GM21737 (cell line): ENCODE measurements around the gene FBXO15.
A peak's percentile ranks its signal among the peaks of the same experiment; 100 is the strongest.

Source experiments
- ATAC-seq: cut with Tn5 transposase; IDR thresholded peaks from one replicate; pipeline ENCODE4 v1.9.1; 2021; ENCODE audit warnings: mild to moderate bottlenecking, moderate library complexity; ENCODE audit not compliant: unreplicated experiment

The FBXO15 gene, protein sequence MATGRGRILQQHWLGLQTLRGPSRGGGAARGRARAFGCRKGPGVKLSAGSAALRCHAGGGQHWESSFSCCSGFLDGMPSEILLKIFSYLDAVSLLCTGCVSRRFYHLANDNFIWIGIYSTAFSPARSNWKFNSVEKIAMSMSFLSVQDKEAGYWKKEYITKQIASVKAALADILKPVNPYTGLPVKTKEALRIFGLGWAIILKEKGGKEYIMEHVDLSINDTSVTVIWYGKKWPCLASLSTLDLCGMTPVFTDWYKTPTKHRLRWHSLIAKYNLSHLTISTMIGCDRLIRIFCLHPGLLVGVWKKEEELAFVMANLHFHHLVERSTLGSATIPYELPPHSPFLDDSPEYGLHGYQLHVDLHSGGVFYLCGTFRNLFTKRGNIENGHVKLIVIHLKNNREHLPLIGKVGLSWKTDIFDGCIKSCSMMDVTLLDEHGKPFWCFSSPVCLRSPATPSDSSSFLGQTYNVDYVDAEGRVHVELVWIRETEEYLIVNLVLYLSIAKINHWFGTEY

DNA sequence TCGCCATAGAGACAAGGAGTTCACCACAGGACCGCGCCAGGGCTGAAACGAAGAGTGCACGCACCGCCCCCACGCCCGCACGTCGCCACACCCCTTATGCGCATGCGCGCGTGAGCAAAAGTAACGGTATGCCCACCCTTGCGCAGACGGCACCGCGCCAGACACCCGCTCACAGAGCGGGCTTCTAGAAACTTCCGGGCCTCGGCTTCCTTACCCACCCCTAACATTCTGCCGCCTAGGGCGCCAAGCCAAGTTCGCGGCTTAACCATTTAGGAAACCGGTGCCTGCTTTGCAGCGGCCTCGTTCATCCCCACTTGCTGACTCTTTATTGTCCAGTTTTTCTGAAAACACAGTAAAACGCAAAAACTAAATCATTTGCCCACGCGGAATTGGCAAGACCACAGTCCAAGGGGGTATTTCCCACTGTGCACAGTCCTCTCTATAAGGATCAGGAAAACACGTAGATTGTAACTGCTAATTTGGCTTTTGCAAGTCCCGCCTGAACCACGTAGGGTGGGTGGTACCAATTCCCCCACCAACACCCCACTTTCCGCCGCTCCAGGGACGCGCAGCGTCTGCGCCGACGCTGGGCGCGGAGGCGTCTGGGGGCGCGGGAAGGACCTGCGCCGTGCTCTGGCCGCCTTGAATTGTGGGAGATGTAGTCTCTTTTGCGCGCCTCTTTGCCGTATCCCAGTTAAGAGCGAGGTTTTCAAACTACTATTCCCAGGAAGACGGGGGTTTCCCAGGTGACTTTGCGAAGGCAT lies at the start of gene FBXO15, which contains the start of gene TIMM21:
Gene FBXO15, minus strand, starts transcription at position 56 of the 764 bp plus-strand sequence. Its CDS starts 49 bp downstream, at position 7.
Gene TIMM21, plus strand, starts transcription at position 745 of the 764 bp plus-strand sequence. CDS start 286 bp downstream, outside the sequence.
- ATAC-seq: peak; percentile 92

DNA sequence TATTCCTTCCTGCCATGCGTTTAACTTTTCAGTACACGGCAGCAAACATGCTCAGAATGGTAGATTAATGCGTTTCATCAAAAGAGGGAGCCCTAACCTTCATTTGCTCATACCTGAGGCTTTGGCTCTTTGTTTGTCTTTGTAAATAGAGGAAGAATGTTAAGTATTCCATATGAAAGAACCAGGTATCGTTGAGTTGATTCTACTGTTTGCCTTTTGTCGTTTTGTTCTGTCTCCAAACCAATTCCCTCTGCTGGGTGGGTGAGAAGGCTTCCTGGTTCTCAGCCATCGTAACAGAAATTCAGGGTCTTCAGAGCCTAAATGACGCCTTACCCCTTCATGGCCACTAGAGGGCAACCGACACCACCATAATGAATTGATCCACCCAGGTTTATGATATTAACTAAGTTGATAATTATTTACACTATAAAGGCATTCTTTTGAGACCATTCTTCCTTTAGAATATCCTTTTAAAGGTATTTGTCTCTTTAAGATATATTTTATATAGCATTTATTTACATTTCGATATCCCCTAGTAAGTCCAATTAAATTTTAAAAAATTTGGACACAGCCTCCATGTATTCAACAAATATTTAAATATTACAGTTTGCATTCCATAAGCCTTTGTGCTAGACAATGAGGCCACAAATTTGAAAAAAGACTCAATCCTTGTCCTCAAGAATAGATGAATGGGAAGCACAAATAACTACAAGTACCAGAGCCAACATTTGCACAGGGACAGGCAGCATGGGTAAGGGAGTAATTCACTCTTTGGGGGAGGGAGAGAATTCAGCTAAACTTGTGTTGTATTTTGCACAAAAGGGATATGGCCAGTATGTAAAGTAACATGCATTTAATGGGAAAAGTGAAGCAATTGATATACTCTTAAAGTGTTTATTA lies 48.8 kb upstream of the FBXO15 start:
- ATAC-seq: peak; percentile 81

DNA sequence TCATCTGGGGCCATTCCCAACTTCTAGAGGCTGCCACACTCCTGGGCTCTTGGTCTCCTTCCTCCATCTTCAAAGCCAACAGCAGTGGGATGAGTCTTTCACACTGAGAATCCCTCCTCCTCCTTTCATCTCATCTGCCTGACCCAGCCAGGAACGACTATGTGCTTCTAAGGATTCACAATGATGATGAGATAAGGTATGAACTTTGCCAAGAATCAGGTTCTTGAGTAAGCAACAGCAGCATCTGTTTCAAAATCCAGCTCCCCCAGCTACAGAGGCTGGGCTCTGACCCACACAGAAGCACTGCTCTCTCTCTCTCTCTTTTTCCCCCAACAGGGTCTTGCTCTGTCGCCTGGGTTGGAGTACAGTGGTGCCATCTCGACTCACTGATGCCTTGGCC lies 47.1 kb upstream of the FBXO15 start:
- ATAC-seq: no peak

DNA sequence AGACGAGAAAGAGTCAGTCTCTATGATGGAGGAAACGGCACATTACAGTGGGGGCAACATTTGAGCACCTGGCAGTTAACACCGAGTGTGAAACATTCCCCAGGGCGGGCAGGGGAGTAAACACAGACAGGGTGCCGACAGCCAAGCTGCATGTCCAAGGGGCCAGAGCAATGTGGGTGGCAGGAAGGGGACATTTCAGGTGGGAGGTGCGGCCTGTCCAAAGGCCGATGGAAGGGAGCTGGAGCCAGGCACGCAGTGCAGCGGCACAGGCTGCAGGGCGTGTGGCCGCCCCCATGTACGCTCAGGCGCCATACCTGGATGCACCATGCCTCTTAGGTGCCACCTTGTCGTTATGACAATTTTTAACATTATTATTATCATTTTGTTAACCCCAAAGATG lies 43.9 kb upstream of the FBXO15 start:
- no peak for ATAC-seq

DNA sequence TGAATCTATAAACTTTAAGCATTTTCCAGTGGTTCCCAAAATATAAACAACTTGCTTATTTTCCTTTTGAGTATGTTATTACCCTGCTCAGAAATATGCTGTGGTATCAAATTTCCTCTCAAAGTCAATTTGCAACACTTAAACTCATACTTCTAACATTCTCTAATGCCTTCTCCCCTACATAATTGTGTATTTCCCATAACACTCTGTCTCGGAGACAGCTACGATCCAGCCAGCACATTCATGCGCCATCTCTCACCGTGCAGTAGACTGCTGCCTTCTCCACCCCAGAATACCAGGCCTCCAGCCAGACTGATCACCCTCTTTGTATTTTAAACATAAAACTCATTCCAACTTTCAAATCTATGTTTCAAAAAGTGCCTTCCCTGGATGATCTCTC lies 42.5 kb upstream of the FBXO15 start:
- ATAC-seq: no peak

DNA sequence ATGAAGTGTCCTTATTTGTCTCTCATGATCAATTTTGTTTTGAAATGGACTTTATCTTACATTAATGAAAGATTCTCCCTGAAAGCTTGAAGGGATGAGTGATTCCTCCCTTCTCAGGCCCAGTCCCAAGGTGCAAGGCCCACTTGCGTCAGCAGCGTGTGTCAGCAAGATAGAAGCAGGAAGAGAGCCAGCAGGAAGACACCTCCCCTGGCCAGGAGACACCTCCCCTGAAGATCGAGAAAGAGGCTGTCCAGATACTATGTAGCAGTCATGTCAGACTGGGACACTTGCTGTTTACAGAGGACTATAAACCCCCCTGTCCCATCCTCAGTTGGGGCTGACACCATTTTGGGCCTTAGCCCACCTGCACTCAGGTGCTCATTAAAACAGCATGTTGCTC lies 39.0 kb upstream of the FBXO15 start:
- no peak for ATAC-seq

DNA sequence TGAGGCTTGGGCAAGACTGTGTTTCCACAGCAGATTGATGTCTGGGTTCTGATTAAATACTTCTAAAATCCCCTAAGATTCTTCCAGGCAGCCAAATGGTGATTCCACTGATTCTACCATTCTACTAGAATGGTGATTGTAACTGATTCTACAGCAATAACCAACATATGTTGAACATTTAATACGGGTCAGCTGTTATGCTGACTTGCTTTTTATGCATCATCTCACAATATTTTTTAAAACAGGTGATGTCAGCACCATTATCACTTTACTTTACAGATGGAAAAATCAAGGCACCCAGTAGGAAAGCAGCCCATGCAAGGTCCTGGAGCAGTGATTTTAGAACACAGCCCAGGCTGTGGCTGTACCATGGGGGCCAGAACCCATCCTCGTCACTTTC lies 38.2 kb upstream of the FBXO15 start:
- ATAC-seq: no peak

DNA sequence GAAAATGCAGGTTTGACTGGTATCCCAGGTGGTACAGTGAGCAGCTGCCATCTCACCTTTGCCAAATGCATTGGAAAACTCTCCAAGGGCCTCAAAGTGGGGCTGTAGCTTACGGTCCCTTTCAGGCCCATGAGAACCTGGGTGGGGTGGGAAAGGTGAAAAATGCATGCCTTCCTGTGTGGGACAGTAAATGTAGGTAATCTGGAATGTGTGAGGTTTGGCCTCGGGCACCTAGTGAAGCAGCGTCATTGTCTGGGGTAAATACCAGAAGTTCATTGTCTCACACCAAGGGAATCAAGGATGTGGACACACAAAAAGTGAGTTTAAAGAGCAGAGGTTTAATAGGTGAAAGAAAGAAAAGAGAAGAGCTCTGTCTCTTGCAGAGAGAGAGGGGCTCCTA lies 37.2 kb upstream of the FBXO15 start:
- no peak for ATAC-seq

DNA sequence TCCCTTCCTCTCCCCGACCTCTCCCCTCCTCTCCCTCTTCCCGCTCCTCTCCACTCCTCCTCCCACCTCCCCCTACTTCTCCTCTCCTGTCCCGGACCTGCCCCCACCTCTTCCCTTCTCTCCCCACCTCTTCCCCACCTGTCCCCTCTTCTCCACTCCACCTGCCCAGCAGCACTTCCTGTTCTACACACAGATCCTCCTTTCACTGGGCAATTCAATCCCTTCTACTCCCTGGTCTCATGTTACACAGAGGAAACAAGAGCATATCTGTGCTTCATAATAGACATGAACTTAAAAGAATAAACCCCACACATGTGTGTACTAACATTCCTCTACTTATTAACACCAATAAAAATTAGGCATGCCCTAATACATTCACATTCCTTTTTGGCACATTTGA lies 35.5 kb upstream of the FBXO15 start:
- ATAC-seq: no peak

DNA sequence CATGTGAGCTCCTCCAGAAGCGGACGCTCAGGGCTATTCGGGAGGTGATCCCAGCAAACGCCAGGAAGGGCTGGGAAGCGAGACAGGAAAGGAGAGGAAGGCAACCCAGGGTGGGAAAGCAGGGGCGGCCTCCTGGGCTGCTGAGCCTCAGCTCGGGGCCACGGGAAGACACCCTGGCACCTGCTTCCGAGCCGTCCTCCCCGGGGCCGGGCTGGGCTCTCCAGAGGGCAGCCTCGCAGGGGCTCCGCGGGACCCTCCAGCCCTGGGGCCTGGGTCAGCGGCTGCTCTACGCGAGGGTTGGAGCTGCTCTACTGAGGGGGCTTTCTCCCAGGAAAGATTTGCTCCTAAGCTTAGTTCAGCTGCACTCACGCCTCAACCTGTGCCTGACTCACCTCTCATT lies 34.7 kb upstream of the FBXO15 start:
- no peak for ATAC-seq

DNA sequence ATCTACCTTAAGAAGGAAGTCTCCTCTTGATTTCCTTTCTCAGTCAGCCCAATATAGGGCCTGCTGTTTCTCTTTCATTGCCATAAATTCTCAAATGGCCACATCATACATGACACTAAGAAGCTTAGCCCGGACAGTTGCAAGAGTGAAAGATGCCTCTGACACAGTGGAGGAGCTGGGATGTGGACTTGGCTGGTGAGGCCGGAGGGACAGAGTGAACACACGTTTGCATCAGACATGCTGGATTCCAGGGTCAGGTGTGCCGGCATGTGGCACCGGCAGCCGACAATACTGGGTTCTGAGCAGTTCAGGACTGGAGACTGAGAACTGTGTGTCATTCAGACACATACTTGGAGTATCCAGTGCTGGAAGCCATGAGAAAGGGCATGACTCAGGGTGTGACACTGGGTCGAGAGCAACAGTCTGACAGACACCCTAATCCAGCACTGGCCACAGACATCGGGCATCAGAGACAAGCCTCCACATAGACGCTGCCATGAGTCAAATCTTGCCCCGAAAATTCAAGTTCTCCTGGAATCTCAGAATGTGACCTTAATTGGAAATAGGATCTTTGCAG lies 32.1 kb upstream of the FBXO15 start:
- no peak for ATAC-seq

DNA sequence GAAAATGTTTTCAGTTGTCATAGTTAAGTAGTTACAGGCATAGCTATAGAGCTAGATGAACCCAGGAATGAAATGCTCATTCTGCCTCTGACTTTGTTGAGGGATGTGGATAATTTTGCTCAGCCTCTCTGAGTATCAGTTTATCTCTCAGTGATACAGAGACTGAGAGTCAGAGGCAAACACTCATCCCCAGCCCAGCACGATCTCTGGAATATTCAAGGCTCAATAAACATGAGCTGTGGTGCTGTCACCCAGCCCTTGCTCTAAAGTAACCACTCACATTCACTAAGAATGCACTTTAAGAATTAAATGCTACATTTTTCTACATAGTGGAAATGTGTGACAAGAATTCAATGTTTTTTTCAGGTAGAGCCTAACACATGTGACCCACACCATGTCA lies 31.2 kb upstream of the FBXO15 start:
- no peak for ATAC-seq

DNA sequence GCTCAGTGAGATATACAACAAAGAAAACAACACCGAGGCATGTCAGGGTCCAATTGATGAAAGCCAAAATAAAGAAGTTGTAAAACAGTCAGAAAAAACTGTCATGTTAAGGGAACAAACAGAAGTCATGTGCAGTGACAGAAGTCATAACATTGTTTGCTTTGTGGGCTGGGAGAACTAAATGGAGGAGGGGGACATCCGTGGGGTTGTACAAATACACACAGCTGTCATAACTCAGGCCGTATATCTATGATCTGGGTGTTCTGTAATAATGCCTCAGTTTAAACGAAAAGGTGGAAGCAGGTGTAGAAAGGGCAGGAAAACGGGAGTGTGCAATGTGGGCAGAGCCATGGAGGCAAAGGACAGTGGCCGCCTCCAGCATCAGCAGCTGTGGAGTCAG lies 28.0 kb upstream of the FBXO15 start:
- no peak for ATAC-seq

DNA sequence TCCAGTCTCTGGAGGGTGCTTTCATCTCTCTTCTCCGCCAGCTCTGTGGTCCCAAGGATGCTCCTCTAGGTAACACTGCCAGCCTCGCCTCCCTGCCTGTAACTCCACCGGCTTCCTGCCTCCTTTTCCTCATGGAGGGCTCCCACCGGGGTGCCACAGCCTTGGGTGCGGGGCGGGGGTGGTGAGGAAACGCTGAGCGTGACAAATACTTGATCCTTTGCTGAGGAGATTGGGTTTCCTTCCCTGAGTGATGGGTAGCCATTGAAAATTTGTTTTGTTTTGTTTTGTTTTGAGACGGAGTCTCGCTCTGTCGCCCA lies 25.8 kb upstream of the FBXO15 start:
- ATAC-seq: no peak

DNA sequence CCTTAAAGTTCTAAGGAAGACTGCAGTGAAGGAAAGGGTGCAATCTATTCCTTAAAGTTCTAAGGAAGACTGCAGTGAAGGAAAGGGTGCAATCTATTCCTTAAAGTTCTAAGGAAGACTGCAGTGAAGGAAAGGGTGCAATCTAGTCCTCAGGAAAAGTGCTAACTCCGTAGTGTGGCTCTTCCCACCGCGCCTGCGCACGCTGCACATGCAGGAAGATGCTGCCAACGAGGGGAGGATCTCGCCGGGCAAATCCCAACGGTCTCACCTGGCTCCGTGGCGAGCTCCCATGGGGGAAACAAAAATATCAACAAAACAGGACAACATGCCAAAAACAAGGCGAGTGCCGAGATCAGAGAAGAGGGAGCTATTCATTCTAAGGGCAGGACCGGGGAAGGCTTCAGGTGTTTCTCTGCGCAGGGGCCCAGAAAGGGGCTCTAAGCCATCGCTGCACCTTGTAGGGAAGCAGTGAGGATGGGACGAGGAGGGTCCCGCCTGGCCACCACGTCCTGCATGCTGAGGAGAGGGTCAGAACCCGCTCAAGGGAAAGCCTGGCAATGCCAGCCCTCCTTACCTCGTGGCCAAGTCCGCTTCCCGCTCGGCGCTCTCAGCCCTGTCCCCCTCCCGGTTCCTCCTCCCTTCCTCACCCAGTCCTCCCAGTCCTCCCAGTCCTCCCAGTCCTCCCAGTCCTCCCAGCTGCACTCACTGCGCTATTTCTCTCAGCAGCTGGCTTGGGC lies 25.2 kb upstream of the FBXO15 start:
- ATAC-seq: no peak

DNA sequence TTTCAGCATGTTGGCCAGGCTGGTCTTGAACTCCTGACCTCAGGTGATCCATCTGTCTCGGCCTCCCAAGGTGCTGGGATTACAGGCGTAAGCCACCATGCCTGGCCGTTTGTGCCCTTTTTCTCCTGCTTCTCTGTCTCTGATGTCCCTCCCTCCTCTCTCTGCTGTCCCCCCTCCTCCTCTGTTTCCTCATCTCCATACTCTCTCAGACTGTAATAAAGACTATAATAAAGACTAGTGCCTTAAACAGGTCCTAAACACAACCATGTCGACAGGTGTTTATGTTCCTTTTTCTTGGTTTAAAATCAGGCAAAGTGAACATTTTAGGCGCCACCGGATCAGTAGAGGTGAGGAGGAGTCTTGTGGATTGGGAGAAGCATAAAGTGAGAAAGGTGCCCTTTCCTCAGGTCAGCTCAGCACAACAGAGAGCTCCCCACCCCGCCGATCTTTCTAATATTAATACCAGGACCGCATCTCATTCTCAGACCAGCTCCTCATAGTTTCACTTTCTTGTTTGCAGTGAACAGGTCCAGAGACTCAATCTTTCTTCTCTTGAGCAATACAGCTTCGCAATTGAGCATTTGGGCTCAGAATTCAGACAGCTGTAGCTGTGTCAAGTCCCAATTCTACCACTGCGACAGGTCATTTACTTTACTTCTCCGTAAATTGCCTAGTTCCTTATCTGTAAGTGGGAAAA lies 24.4 kb upstream of the FBXO15 start:
- ATAC-seq: no peak

DNA sequence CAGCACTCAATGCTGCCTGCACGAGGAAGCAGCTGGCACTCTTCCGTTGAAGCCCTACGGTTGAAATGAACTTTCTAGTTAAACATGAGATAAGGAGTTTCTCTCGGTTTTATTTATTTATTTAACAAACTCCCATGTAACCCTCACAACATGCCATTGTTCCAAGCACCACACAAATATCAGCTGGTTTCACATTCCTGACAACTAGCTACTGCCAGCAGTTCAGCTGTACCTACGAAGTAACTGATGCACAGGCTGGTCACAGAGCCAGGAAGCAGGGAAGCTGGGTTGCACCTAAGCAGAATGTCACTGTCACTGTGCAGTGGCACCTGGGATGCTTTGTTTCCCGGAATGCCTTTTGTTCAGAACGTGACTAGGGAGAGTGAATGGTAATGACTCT lies 18.8 kb upstream of the FBXO15 start:
- no peak for ATAC-seq

DNA sequence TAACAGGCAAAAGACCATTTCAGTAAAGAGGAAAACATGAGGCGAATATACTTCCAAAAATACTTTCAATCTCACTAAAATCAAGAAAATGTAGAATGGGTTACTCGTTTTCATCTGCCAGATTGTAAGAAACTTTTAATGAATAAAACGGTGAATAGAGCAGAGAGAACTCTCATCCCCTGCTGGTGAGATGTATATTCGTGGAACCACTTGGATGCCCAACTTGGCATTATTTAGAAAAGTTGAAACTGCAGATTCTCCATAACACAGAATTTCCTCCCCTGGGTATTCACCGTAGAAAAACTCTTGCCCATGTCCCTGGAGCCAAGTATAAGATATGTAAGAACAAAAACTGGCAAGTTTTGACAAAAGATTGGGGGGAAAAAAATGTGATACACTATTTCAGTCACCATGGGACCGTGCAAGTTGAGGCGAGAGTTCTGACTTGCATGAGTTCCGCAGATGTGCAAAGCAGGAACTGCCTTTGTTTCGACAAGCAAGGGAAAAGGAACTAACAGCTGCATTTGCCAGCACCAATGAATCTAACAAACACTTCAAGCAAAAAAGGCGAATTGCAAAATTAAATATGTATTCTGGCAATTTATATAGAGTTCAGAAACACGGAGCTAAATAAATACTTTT lies 15.5 kb upstream of the FBXO15 start:
- no peak for ATAC-seq

DNA sequence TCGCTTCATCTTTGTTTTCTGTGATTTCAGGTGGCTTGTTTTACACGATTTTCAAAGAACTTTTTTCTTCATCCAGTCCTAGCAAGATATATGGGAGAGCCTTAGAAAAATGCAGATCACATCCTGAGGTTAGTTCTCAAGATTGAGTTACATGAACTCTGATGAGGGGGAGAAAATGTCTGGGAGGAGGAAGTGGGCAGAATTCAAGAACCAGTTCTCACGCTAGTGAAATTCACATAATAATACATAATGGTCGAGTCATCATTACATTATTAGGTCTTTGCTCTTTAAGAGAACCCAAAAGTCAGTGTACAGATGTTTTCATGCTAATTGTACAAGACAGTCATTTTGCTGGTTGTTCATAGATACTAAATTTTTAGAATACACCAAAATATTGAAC lies 7.6 kb upstream of the FBXO15 start:
- ATAC-seq: no peak
